Astrocyte (in vitro differentiated cells and primary cell): ENCODE results near the gene NEAT1.

ENCODE experiments used
- EZH2 ChIP-seq: IDR thresholded peaks from 2 replicates; pipeline ENCODE4 v1.6.1; 2012; ENCODE audit warnings: mild to moderate bottlenecking, low read length, inconsistent platforms; ENCODE audit not compliant: insufficient read depth
- TF ChIP-seq, protein P1 (sequence below): IDR thresholded peaks from 2 replicates; pipeline ENCODE4 v1.5.1; 2011; ENCODE audit warnings: low read depth, mild to moderate bottlenecking, inconsistent platforms, low read length, moderate library complexity; ENCODE audit not compliant: insufficient read depth

DNA sequence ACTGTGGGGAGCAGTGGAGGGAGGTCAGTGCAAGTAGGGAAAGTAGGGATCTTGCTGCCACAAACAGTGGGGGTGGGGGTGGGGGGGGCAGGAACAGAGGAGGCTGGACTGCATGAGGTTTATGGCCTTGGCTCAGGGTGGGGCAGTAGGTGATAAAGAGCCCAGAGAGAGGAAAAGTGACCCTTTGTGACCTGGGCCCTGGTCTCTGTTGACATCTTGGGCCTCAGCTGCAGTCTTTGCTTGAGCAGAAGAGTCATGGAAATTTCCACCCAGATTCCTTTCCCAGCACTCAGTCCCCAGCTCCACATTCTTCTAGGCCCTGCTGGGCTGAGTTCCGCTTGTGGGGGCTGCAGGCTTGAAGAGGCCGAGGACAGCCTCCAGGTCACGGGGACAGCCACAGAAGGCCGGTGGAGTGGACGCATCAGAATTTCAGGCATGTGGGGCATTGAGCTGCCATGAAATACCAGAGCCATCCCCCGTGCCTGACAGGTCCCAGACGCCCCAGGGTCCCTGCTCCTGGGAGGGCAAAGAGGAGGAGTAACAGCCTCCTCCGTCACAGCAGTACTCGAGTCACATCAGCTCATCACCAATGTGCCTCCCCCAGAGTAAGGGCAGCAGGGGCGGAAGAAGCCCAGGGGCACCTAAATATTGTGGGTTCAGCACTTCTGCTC, 66.6 kb downstream of the NEAT1 start:
- TF ChIP-seq, protein P1, sequence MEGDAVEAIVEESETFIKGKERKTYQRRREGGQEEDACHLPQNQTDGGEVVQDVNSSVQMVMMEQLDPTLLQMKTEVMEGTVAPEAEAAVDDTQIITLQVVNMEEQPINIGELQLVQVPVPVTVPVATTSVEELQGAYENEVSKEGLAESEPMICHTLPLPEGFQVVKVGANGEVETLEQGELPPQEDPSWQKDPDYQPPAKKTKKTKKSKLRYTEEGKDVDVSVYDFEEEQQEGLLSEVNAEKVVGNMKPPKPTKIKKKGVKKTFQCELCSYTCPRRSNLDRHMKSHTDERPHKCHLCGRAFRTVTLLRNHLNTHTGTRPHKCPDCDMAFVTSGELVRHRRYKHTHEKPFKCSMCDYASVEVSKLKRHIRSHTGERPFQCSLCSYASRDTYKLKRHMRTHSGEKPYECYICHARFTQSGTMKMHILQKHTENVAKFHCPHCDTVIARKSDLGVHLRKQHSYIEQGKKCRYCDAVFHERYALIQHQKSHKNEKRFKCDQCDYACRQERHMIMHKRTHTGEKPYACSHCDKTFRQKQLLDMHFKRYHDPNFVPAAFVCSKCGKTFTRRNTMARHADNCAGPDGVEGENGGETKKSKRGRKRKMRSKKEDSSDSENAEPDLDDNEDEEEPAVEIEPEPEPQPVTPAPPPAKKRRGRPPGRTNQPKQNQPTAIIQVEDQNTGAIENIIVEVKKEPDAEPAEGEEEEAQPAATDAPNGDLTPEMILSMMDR: no peak
- TF ChIP-seq EZH2: no peak
